Sigmoid colon (tissue), 4 donors: ENCODE results near the gene DENND6B.

Source experiments
- CTCF ChIP-seq, 4 experiments: fragments of 450-650 bp in 3 of 4; fragments of 200-600 bp in 1 of 4; IDR thresholded peaks; one replicate each; pipeline ENCODE4 v1.5.1; 2016 to 2019; ENCODE audit warnings: antibody characterized with exemption in 4 of 4, mild to moderate bottlenecking in 3 of 4, moderate library complexity in 2 of 4
- EP300 ChIP-seq, 4 donors: sonication (generic); formaldehyde crosslinking; IDR thresholded peaks; one replicate each; pipeline ENCODE4 v1.6.1; 2017; ENCODE audit warnings: antibody characterized with exemption in 4 of 4
- POLR2A ChIP-seq, 2 donors: fragments of 450-650 bp; IDR thresholded peaks; one replicate each; pipeline ENCODE4 v1.6.1; 2016; ENCODE audit warnings: antibody characterized with exemption in 2 of 2, mild to moderate bottlenecking in 2 of 2, moderate library complexity in 2 of 2

GRCh38 chr22:50276143-50276542 is 50.7 kb downstream of the DENND6B start:
- peak in 1 of 4 experiments; percentile 58 for TF ChIP-seq CTCF (IDR thresholded peaks at IDR 0.05)
- no peak for TF ChIP-seq EP300 (IDR thresholded peaks at IDR 0.05)
- TF ChIP-seq POLR2A (IDR thresholded peaks at IDR 0.05), result no peak
